HS-27A (cell line): ENCODE measurements around the gene CLPTM1L.
"Not testable (repeated sequence)": the region's sequence is repeated elsewhere in the genome, so short reads cannot be mapped to it uniquely, and the experiment has no call there.

Experiments used
- DNase-seq: peaks from one replicate; pipeline ENCODE4 v3.0.0-alpha.2; 2012; ENCODE audit warnings: low read depth, missing footprints

The CLPTM1L gene

GRCh38 chr5:1292139-1292538, 52.8 kb downstream of the CLPTM1L start:
- DNase-seq, result no peak

GRCh38 chr5:1291611-1292080, 53.3 kb downstream of the CLPTM1L start:
- no peak for DNase-seq

GRCh38 chr5:1290956-1291355, 53.9 kb downstream of the CLPTM1L start:
- not testable (repeated sequence) for DNase-seq

- not testable (repeated sequence) for DNase-seq
Observed at GRCh38 chr5:1289559-1289958, 55.3 kb downstream of the CLPTM1L start.

GRCh38 chr5:1288439-1289335, 56.2 kb downstream of the CLPTM1L start:
- DNase-seq, result no peak

GRCh38 chr5:1285883-1286291, 59.0 kb downstream of the CLPTM1L start:
- no peak for DNase-seq

- no peak for DNase-seq
Observed at GRCh38 chr5:1285141-1285540, 59.8 kb downstream of the CLPTM1L start.

GRCh38 chr5:1284336-1284970, 60.4 kb downstream of the CLPTM1L start:
- DNase-seq, result not testable (repeated sequence)

GRCh38 chr5:1283729-1284041, 61.2 kb downstream of the CLPTM1L start:
- not testable (repeated sequence) for DNase-seq

GRCh38 chr5:1282993-1283728, 61.7 kb downstream of the CLPTM1L start:
- not testable (repeated sequence) for DNase-seq

GRCh38 chr5:1282131-1282992, 62.5 kb downstream of the CLPTM1L start:
- DNase-seq, result no peak

- no peak for DNase-seq
Observed at GRCh38 chr5:1281038-1281882, 63.6 kb downstream of the CLPTM1L start.

GRCh38 chr5:1280177-1281037, 64.5 kb downstream of the CLPTM1L start:
- no peak for DNase-seq

- DNase-seq, result no peak
Observed at GRCh38 chr5:1279443-1280151, 65.3 kb downstream of the CLPTM1L start.

- DNase-seq, result no peak
Observed at GRCh38 chr5:1278656-1279442, 66.0 kb downstream of the CLPTM1L start.

- no peak for DNase-seq
Observed at GRCh38 chr5:1278216-1278615, 66.7 kb downstream of the CLPTM1L start.

- DNase-seq, result no peak
Observed at GRCh38 chr5:1277781-1278180, 67.1 kb downstream of the CLPTM1L start.

GRCh38 chr5:1277331-1277730, 67.6 kb downstream of the CLPTM1L start:
- no peak for DNase-seq
